GM12878 (cell line): ENCODE data around the gene OVOL3. TPM values are rescaled to one million over a fixed set of nuclear protein-coding genes. Genes with fewer than 3 reads are reported as not detected.
A peak's percentile ranks its signal among the peaks of the same experiment; 100 is the strongest.

Experiments
- ATAC-seq: fragments of 200-7000 bp; cut with Tn5 transposase; 3 replicates; pipeline ENCODE4 v1.9.1; 2020; ENCODE audit warnings: mild to moderate bottlenecking, moderate library complexity
- BruUV-seq: library from RNA; stranded (reverse); fragments of 400-500 nt; replicated peaks from 2 replicates; lab custom pipeline; 2021; lab: Mats Ljungman, UMichigan
- CTCF ChIA-PET: fragments of 300-600 bp; sonication (Branson Sonifier 250); formaldehyde crosslinking; extraction: SDS; loops from one replicate; lab custom pipeline; 2021; ENCODE audit warnings: inconsistent platforms; lab: Yijun Ruan, JAX
- POLR2A ChIA-PET: fragments of 350-600 bp; formaldehyde crosslinking; extraction: SDS; loops from one replicate; lab custom pipeline; 2021; ENCODE audit warnings: inconsistent platforms; lab: Charles Lee
- RAD21 ChIA-PET: fragments of 300-600 bp; sonication (Branson Sonifier 250); formaldehyde crosslinking; loops from one replicate; lab custom pipeline; 2023; ENCODE audit warnings: antibody characterized with exemption; ENCODE audit not compliant: unreplicated experiment; lab: Charles Lee
- SMC1A ChIA-PET: fragments of 300-600 bp; sonication (Branson Sonifier 250); formaldehyde crosslinking; loops from one replicate; lab custom pipeline; 2023; ENCODE audit not compliant: unreplicated experiment, uncharacterized antibody; lab: Charles Lee
- DNase-seq: peaks from one replicate; pipeline ENCODE4 v3.0.0-alpha.2; 2011; ENCODE audit warnings: low read depth, low spot score
- FAIRE-seq: peaks from 3 replicates; lab custom pipeline; 2011; peaks lifted over from hg19 to GRCh38; lab: Jason Lieb, UNC
- H2AFZ ChIP-seq: 2 replicates; pipeline ENCODE4 v1.6.0; 2011; ENCODE audit warnings: low read depth, low read length, control low read depth; ENCODE audit not compliant: control insufficient read depth
- H3K27ac ChIP-seq: 2 replicates; pipeline ENCODE4 v1.5.1; 2011; ENCODE audit warnings: control low read depth; ENCODE audit not compliant: control insufficient read depth, insufficient read depth
- H3K27me3 ChIP-seq, 2 experiments: replicated peaks in 1 of 2; 2 replicates each; pipeline versions ENCODE4 v1.6.0 to v1.6.1; 2011; ENCODE audit warnings: low read length in 1 of 2; ENCODE audit not compliant: control insufficient read depth in 2 of 2, insufficient read depth in 2 of 2
- H3K36me3 ChIP-seq, 2 experiments: 2 replicates each; pipeline ENCODE4 v1.5.1; 2011; ENCODE audit warnings: low read length in 1 of 2; ENCODE audit not compliant: control insufficient read depth in 2 of 2, insufficient read depth in 2 of 2
- H3K4me1 ChIP-seq: 2 replicates; pipeline ENCODE4 v1.6.1; 2011; ENCODE audit warnings: mild to moderate bottlenecking, low read length, moderate library complexity, mixed read lengths; ENCODE audit not compliant: control insufficient read depth, insufficient read depth
- H3K4me2 ChIP-seq: 2 replicates; pipeline ENCODE4 v1.6.0; 2011; ENCODE audit warnings: control low read depth; ENCODE audit not compliant: control insufficient read depth, insufficient read depth
- H3K4me3 ChIP-seq: fragments of 200-600 bp; sonication (generic); 2 replicates; pipeline ENCODE4 v1.5.1; 2016
- H3K79me2 ChIP-seq: 2 replicates; pipeline ENCODE4 v1.6.0; 2011; ENCODE audit warnings: low read length; ENCODE audit not compliant: control insufficient read depth, insufficient read depth
- H3K9ac ChIP-seq: 2 replicates; pipeline ENCODE4 v1.8.0; 2011; ENCODE audit warnings: low read length, control low read depth, mixed read lengths; ENCODE audit not compliant: control insufficient read depth, insufficient read depth
- H3K9me3 ChIP-seq: replicated peaks from 3 replicates; pipeline ENCODE4 v1.5.1; 2011; ENCODE audit warnings: mild to moderate bottlenecking, low read length; ENCODE audit not compliant: control insufficient read depth, insufficient read depth
- H4K20me1 ChIP-seq: 2 replicates; pipeline ENCODE4 v1.6.0; 2011; ENCODE audit not compliant: control insufficient read depth, insufficient read depth
- ATF3 ChIP-seq: IDR thresholded peaks from 2 replicates; pipeline ENCODE4 v1.6.1; 2011; ENCODE audit warnings: low read depth, mild to moderate bottlenecking, low read length, moderate library complexity, borderline replicate concordance; ENCODE audit errors: extremely low read depth
- BCLAF1 ChIP-seq: fragments of 450-650 bp; IDR thresholded peaks from 2 replicates; pipeline ENCODE4 v1.6.1; 2017; ENCODE audit warnings: antibody characterized with exemption, mild to moderate bottlenecking, moderate library complexity
- CTCF ChIP-seq, 3 experiments: IDR thresholded peaks in 2 of 3; conservative IDR thresholded peaks in 1 of 3; 2 replicates each; pipeline ENCODE4 v1.5.1; 2011; ENCODE audit warnings: low read depth in 3 of 3, low read length in 3 of 3, mild to moderate bottlenecking in 3 of 3, control low read depth in 2 of 3, moderate library complexity in 2 of 3, inconsistent platforms in 1 of 3, mixed read lengths in 1 of 3; ENCODE audit not compliant: control insufficient read depth in 2 of 3, insufficient read depth in 1 of 3; ENCODE audit errors: extremely low read depth in 1 of 3
- IRF3 ChIP-seq: fragments of 450-650 bp; IDR thresholded peaks from 2 replicates; pipeline ENCODE4 v1.6.1; 2014; ENCODE audit warnings: mild to moderate bottlenecking
- KAT2A ChIP-seq: conservative IDR thresholded peaks from 2 replicates; pipeline ENCODE4 v1.6.1; 2011; ENCODE audit warnings: low read depth, low read length; ENCODE audit not compliant: control insufficient read depth
- KDM1A ChIP-seq: fragments of 200-600 bp; sonication (generic); IDR thresholded peaks from 2 replicates; pipeline ENCODE4 v1.6.1; 2016; ENCODE audit warnings: borderline replicate concordance
- PAX5 ChIP-seq: IDR thresholded peaks from 2 replicates; pipeline ENCODE4 v1.6.1; 2011; ENCODE audit warnings: low read depth, low read length, borderline replicate concordance
- POLR2AphosphoS2 ChIP-seq: IDR thresholded peaks from 2 replicates; pipeline ENCODE4 v1.6.1; 2011; ENCODE audit warnings: low read depth, mild to moderate bottlenecking, low read length, improper control_type of control experiment, moderate library complexity
- RCOR1 ChIP-seq: conservative IDR thresholded peaks from 2 replicates; pipeline ENCODE4 v1.6.1; 2012; ENCODE audit warnings: low read depth, low read length, improper control_type of control experiment
- RUNX3 ChIP-seq: IDR thresholded peaks from 2 replicates; pipeline ENCODE4 v1.6.1; 2012; ENCODE audit warnings: low read length, inconsistent platforms
- SRF ChIP-seq, 2 experiments: IDR thresholded peaks; 2 replicates each; pipeline ENCODE4 v1.6.1; 2011; ENCODE audit warnings: low read depth in 2 of 2, low read length in 2 of 2, mild to moderate bottlenecking in 1 of 2, moderate library complexity in 1 of 2
- SUZ12 ChIP-seq: fragments of 200-600 bp; sonication (generic); IDR thresholded peaks from one replicate; pipeline ENCODE4 v1.6.1; 2018; ENCODE audit warnings: antibody characterized with exemption, mild to moderate bottlenecking; ENCODE audit not compliant: unreplicated experiment
- USF1 ChIP-seq: IDR thresholded peaks from 2 replicates; pipeline ENCODE4 v1.6.1; 2011; ENCODE audit warnings: borderline replicate concordance, low read depth, mild to moderate bottlenecking, moderate library complexity, mixed read lengths, low read length; ENCODE audit not compliant: insufficient read depth; ENCODE audit errors: extremely low read length
- ZNF24 ChIP-seq: fragments of 450-650 bp; IDR thresholded peaks from 2 replicates; pipeline ENCODE4 v1.6.1; 2017; ENCODE audit warnings: antibody characterized with exemption, mild to moderate bottlenecking
- WGBS: methylation state at CpG from one replicate; pipeline ENCODE4 v1.1.6; 2016; ENCODE audit warnings: low lambda C conversion rate; ENCODE audit not compliant: insufficient replicate concordance, insufficient coverage; ENCODE audit errors: missing lambda C conversion rate; 5-methylcytosine and 5-hydroxymethylcytosine counted together
- in situ Hi-C: fragments of 300-500 bp; cut with MboI; formaldehyde crosslinking; loops from 9 replicates; pipeline ENCODE4 v1.14.3; 2018; ENCODE audit warnings: mixed read lengths
- intact Hi-C: fragments of 100-400 bp; cut with micrococcal nuclease; formaldehyde crosslinking; loops from one replicate; pipeline ENCODE4 v1.14.2; 2022; ENCODE audit not compliant: unreplicated experiment
- polyA plus RNA-seq, 11 experiments: library from polyadenylated mRNA; depleted of rRNA in 4 of 11; unstranded in 6 of 11; stranded (reverse) in 5 of 11; fragments of >200 nt; fragmentation: Nextera tagmentation in 4 of 11; fragmentation: Illumina TruSeq in 1 of 11; extraction: Ambion mirVana in 4 of 11; extraction: Trizol in 1 of 11; gene quantifications; 1 replicate in 1 of 11; 2 replicates in 10 of 11; pipeline versions ENCODE4 v1.2.1 to v1.2.3, GENCODE V29; 2011 to 2016; ENCODE audit warnings: inconsistent platforms in 2 of 11, missing spikeins in 2 of 11, low read depth in 1 of 11
- total RNA-seq, 4 experiments: library from RNA; depleted of rRNA in 3 of 4; stranded (reverse); fragments of >200 nt in 3 of 4; fragmentation: Illumina TruSeq in 1 of 4; extraction: Trizol in 1 of 4; gene quantifications; 2 replicates each; pipeline versions ENCODE4 v1.2.1 to v1.2.3, GENCODE V29; 2013 to 2021

The OVOL3 gene
- total and polyA plus RNA-seq, 10 of the 15 experiments (the other 5 are each of a cell fraction or from before 2014, with no cell fraction given): 0.43 TPM; not detected in 9

GRCh38 chr19:36114721-36115452 lies 3.9 kb downstream of the OVOL3 start, which contains the start of gene POLR2I:
TSS of gene POLR2I (minus strand) at chr19:36114875. CDS start at chr19:36114856, 19 bp downstream.
- in situ Hi-C loops (loop anchor here (10.0 kb wide), 1 partner anchor 370 kb away; the partner anchor contains the start of gene ZNF566), intact Hi-C loops (loop anchor here (1.0 to 10.0 kb wide), 4 partner anchors 55 to 1260 kb away; partner anchors contain the start of genes THAP8, WDR62, ZNF146 and ZNF527)
- ChIA-PET RAD21 (interaction anchor here (0.6 to 1.9 kb wide), 8 partner anchors 13 to 471 kb away, joined by 3 to 5 read pairs (median 3); partner anchors contain the start of gene ALKBH6), CTCF (interaction anchor here (0.6 to 2.9 kb wide), 9 partner anchors 13 to 655 kb away, joined by 3 to 10 read pairs (median 4); partner anchors contain the start of gene THAP8), SMC1A (interaction anchor here (0.7 to 2.9 kb wide), 8 partner anchors 10 to 233 kb away, joined by 3 to 12 read pairs (median 3); partner anchors contain the start of genes ZNF146 and ZNF565), POLR2A (interaction anchor here (0.6 to 1.6 kb wide), 8 partner anchors 11 to 101 kb away, joined by 3 to 11 read pairs (median 4); partner anchors contain the start of genes ALKBH6, CAPNS1, ZNF146 and ZNF565)
- Histone ChIP-seq H3K4me1 (peaks cover 9% of the 10 kb centered on the region), H3K27me3 (no peaks in the 10 kb centered on the region), H3K4me3 (peak within 1 kb of the TSS; percentile 89), H3K9me3 (no peaks in the 10 kb centered on the region), H3K9ac (peak within 1 kb of the TSS; percentile 96), H3K27ac (peak within 1 kb of the TSS; percentile 80), H3K79me2 (peaks cover 24% of the 10 kb centered on the region), H3K4me2 (peak within 1 kb of the TSS; percentile 94), H3K36me3 (peaks cover 4% of the 10 kb centered on the region in 2 experiments), H2AFZ (peak within 1 kb of the TSS; percentile 88), H4K20me1 (no peaks in the 10 kb centered on the region)
- FAIRE-seq (peak; percentile 99), ATAC-seq (peak; percentile 94), DNase-seq (peak; percentile 97)
- WGBS: under 1% methylated on average over 58 of the region's 60 CpGs
- BruUV-seq: no TSS peak
- TF ChIP-seq USF1 (peak; percentile 78), RUNX3 (peak; percentile 91), CTCF (IDR thresholded peaks at IDR 0.05 in 2 of 3, conservative IDR thresholded peaks at IDR 0.05 in 1 of 3; ENCODE audit: control insufficient read depth in 2 of 3, extremely low read depth in 1 of 3, insufficient read depth in 1 of 3, low read depth in 3 of 3, low read length in 3 of 3) (no peak), BCLAF1 (no peak), ATF3 (peak; percentile 1; the same call in 1 of the 2 replicates), SRF (IDR thresholded peaks at IDR 0.05; ENCODE audit: low read depth in 2 of 2, low read length in 2 of 2) (no peak), SUZ12 (no peak), POLR2AphosphoS2 (0 out of 2 replicates have a peak, but pooled peaks have one; percentile 56), ZNF24 (no peak), KDM1A (no peak), RCOR1 (no peak), KAT2A (no peak), IRF3 (peak; percentile 81), PAX5 (no peak)
